Urinary bladder (tissue), 4 donors: ENCODE results near the gene CSAD. TPM values are rescaled to one million over a fixed set of nuclear protein-coding genes. Genes with fewer than 3 reads are reported as not detected.

Source experiments
- DNase-seq: peaks from one replicate; pipeline ENCODE4 v3.0.0-alpha.2; 2015; ENCODE audit errors: extremely low spot score
- H3K27ac ChIP-seq: one replicate; pipeline ENCODE4 v1.5.1; 2013; ENCODE audit warnings: low read depth, mild to moderate bottlenecking, moderate library complexity
- H3K36me3 ChIP-seq: one replicate; pipeline ENCODE4 v1.6.1; 2013; ENCODE audit warnings: mild to moderate bottlenecking, moderate library complexity; ENCODE audit not compliant: insufficient read depth
- H3K4me1 ChIP-seq: one replicate; pipeline ENCODE4 v1.6.1; 2013; ENCODE audit warnings: mild to moderate bottlenecking, moderate library complexity; ENCODE audit not compliant: insufficient read depth
- H3K4me3 ChIP-seq: one replicate; pipeline ENCODE4 v1.5.1; 2013; ENCODE audit warnings: low read depth, low read length
- WGBS: extraction: QIAGEN DNeasy Blood & Tissue Kit; methylation state at CpG from one replicate; pipeline ENCODE4 v1.1.7; 2013; 5-methylcytosine and 5-hydroxymethylcytosine counted together
- polyA plus RNA-seq: library from polyadenylated mRNA; stranded (reverse); fragments of 200-250 nt; gene quantifications from one replicate; pipeline ENCODE4 v1.2.3, GENCODE V29; 2013
- total RNA-seq: library from RNA; depleted of rRNA; stranded (reverse); fragments of >200 nt; gene quantifications from one replicate; pipeline ENCODE4 v1.2.3, GENCODE V29; 2014
- donor health status: healthy with polysubstance abuse.
- donor health status: healthy.

The CSAD gene
- total and polyA plus RNA-seq, 2 donors: 19.1 to 36.9 TPM

GRCh38 chr12:53200107-53200457, 19.4 kb upstream of the CSAD start:
- peaks cover 2% of the 10 kb centered on the region for H3K4me1 ChIP-seq
- no peak overlapping the region for H3K27ac ChIP-seq
- WGBS: 97% methylated on average over 2 of the region's 2 CpGs
- H3K36me3 ChIP-seq: no peaks in the 10 kb centered on the region
- no peak for DNase-seq
- H3K4me3 ChIP-seq: no peak overlapping the region

- H3K36me3 ChIP-seq: no peaks in the 10 kb centered on the region
- peaks cover 2% of the 10 kb centered on the region for H3K4me1 ChIP-seq
- H3K4me3 ChIP-seq: no peak overlapping the region
- no peak overlapping the region for H3K27ac ChIP-seq
- 95% methylated on average over 3 of the region's 3 CpGs for WGBS
- DNase-seq: no peak
These were observed 19.0 kb upstream of the CSAD start for GRCh38 chr12:53199700-53200099.

- no peaks in the 10 kb centered on the region for H3K36me3 ChIP-seq
- no peak overlapping the region for H3K27ac ChIP-seq
- no peak overlapping the region for H3K4me3 ChIP-seq
- 85% methylated on average over 5 of the region's 5 CpGs for WGBS
- H3K4me1 ChIP-seq: peaks cover 2% of the 10 kb centered on the region
- no peak for DNase-seq
These were observed 17.9 kb upstream of the CSAD start for GRCh38 chr12:53198486-53199110.

- Histone ChIP-seq H3K4me1 (peaks cover 2% of the 10 kb centered on the region), H3K4me3 (no peak overlapping the region), H3K27ac (no peak overlapping the region), H3K36me3 (no peaks in the 10 kb centered on the region)
- no peak for DNase-seq
- WGBS: 76% methylated on average over 19 of the region's 19 CpGs
These were observed 16.4 kb upstream of the CSAD start for GRCh38 chr12:53197011-53197640.

GRCh38 chr12:53196486-53196885, 15.8 kb upstream of the CSAD start:
- Histone ChIP-seq H3K36me3 (no peaks in the 10 kb centered on the region), H3K27ac (no peak overlapping the region), H3K4me1 (peaks cover 2% of the 10 kb centered on the region), H3K4me3 (no peak overlapping the region)
- DNase-seq: no peak
- 82% methylated on average over 14 of the region's 14 CpGs for WGBS

- DNase-seq: no peak
- no peak overlapping the region for H3K27ac ChIP-seq
- H3K36me3 ChIP-seq: no peaks in the 10 kb centered on the region
- no peaks in the 10 kb centered on the region for H3K4me1 ChIP-seq
- no peak overlapping the region for H3K4me3 ChIP-seq
- 83% methylated on average over 10 of the region's 10 CpGs for WGBS
These were observed 15.0 kb upstream of the CSAD start for GRCh38 chr12:53195516-53196420.

GRCh38 chr12:53194973-53195372, 14.2 kb upstream of the CSAD start:
- H3K27ac ChIP-seq: no peak overlapping the region
- no peaks in the 10 kb centered on the region for H3K36me3 ChIP-seq
- WGBS: 95% methylated on average over 1 of the region's 1 CpG
- DNase-seq: no peak
- no peak overlapping the region for H3K4me3 ChIP-seq
- no peaks in the 10 kb centered on the region for H3K4me1 ChIP-seq

- Histone ChIP-seq H3K4me1 (no peaks in the 10 kb centered on the region), H3K27ac (no peak overlapping the region), H3K4me3 (no peak overlapping the region), H3K36me3 (no peaks in the 10 kb centered on the region)
- WGBS: 67% methylated on average over 11 of the region's 11 CpGs
- DNase-seq: no peak
These were observed 13.4 kb upstream of the CSAD start for GRCh38 chr12:53193985-53194716.

- Histone ChIP-seq H3K4me3 (no peak overlapping the region), H3K4me1 (no peaks in the 10 kb centered on the region), H3K36me3 (no peaks in the 10 kb centered on the region), H3K27ac (no peak overlapping the region)
- WGBS: 91% methylated on average over 9 of the region's 9 CpGs
- DNase-seq: no peak
These were observed 12.3 kb upstream of the CSAD start for GRCh38 chr12:53193040-53193439.

GRCh38 chr12:53192531-53193021, 11.9 kb upstream of the CSAD start:
- no peaks in the 10 kb centered on the region for H3K36me3 ChIP-seq
- no peak overlapping the region for H3K27ac ChIP-seq
- no peaks in the 10 kb centered on the region for H3K4me1 ChIP-seq
- no peak overlapping the region for H3K4me3 ChIP-seq
- WGBS: 90% methylated on average over 14 of the region's 14 CpGs
- DNase-seq: no peak

- DNase-seq: no peak
- no peak overlapping the region for H3K4me3 ChIP-seq
- H3K36me3 ChIP-seq: no peaks in the 10 kb centered on the region
- H3K27ac ChIP-seq: no peak overlapping the region
- H3K4me1 ChIP-seq: no peaks in the 10 kb centered on the region
- 85% methylated on average over 14 of the region's 14 CpGs for WGBS
These were observed 11.3 kb upstream of the CSAD start for GRCh38 chr12:53191885-53192530.

GRCh38 chr12:53191096-53191884, 10.6 kb upstream of the CSAD start:
- Histone ChIP-seq H3K4me1 (no peaks in the 10 kb centered on the region), H3K4me3 (no peak overlapping the region), H3K36me3 (no peaks in the 10 kb centered on the region), H3K27ac (no peak overlapping the region)
- DNase-seq: no peak
- 81% methylated on average over 11 of the region's 11 CpGs for WGBS
